Fibroblast of the aortic adventitia (primary cell): ENCODE measurements around the gene MEGF11. TPM values are rescaled to one million over a fixed set of nuclear protein-coding genes. Genes with fewer than 3 reads are reported as not detected.

Experiments used
- DNase-seq: peaks from one replicate; pipeline ENCODE4 v3.0.0-alpha.2; 2010; ENCODE audit warnings: low read depth
- H3K4me3 ChIP-seq: 2 replicates; pipeline ENCODE4 v1.5.1; 2011; ENCODE audit warnings: low read depth, mild to moderate bottlenecking, control low read depth, low read length, moderate library complexity
- CTCF ChIP-seq: IDR thresholded peaks from 2 replicates; pipeline ENCODE4 v1.5.1; 2011; ENCODE audit warnings: mild to moderate bottlenecking, low read length, control low read depth, inconsistent platforms; ENCODE audit not compliant: insufficient read depth
- total RNA-seq: library from RNA; depleted of rRNA; stranded (reverse); fragments of >200 nt; gene quantifications from 2 replicates; pipeline ENCODE4 v1.2.3, GENCODE V29; 2012; ENCODE audit warnings: low replicate concordance

MEGF11 gene
- total RNA-seq, 1 donor = 0.36 TPM

GRCh38 chr15:65993762-65994161, 259.8 kb downstream of the MEGF11 start:
- no peak overlapping the region for H3K4me3 ChIP-seq
- no peak for DNase-seq
- TF ChIP-seq CTCF = no peak

GRCh38 chr15:65993236-65993635, 260.3 kb downstream of the MEGF11 start:
- H3K4me3 ChIP-seq = no peak overlapping the region
- no peak for TF ChIP-seq CTCF
- DNase-seq = no peak

- no peak for TF ChIP-seq CTCF
Measured at GRCh38 chr15:65991721-65992483, 261.6 kb downstream of the MEGF11 start.

GRCh38 chr15:65990298-65990981, 263.1 kb downstream of the MEGF11 start:
- DNase-seq = no peak
- no peak overlapping the region for H3K4me3 ChIP-seq
- TF ChIP-seq CTCF = no peak

More at GRCh38 chr15:65991721-65992483, 261.6 kb downstream of the MEGF11 start:
- no peak overlapping the region for H3K4me3 ChIP-seq
- DNase-seq = no peak

GRCh38 chr15:65987100-65987499, 266.4 kb downstream of the MEGF11 start:
- no peak overlapping the region for H3K4me3 ChIP-seq
- TF ChIP-seq CTCF = no peak
- DNase-seq = no peak

- no peak overlapping the region for H3K4me3 ChIP-seq
- no peak for TF ChIP-seq CTCF
- DNase-seq = no peak
Measured at GRCh38 chr15:65986416-65986815, 267.1 kb downstream of the MEGF11 start.

- DNase-seq = no peak
- no peak for TF ChIP-seq CTCF
- H3K4me3 ChIP-seq = no peak overlapping the region
Measured at GRCh38 chr15:65985387-65985786, 268.2 kb downstream of the MEGF11 start.
